Left cardiac atrium (tissue), 4 donors: ENCODE data around the gene NCAPD3. TPM values are rescaled to one million over a fixed set of nuclear protein-coding genes. Genes with fewer than 3 reads are reported as not detected.

Experiments used
- ATAC-seq, 2 donors: fragments of 200-7000 bp; cut with Tn5 transposase; one replicate each; pipeline ENCODE4 v1.9.1; 2020; ENCODE audit warnings: mild to moderate bottlenecking in 2 of 2, moderate library complexity in 2 of 2
- DNase-seq: peaks from one replicate; pipeline ENCODE4 v3.0.0-alpha.2; 2020
- intact Hi-C, 2 donors: fragments of 100-400 bp; cut with DNase I; formaldehyde crosslinking; loops; one replicate each; pipeline versions ENCODE4 v1.14.1 to v1.15.1; 2022 to 2023
- total RNA-seq, 2 donors: library from RNA; stranded (reverse); fragmentation: NEBNext Ultra II Directional; extraction: Animal tissue kit (Norgen Biotek cat#: 25700); gene quantifications; one replicate each; pipeline ENCODE4 v1.2.1, GENCODE V29; 2021
- donor health status: DM: no; HTN: yes; CAD: no.
- donor health status: DM: no; HTN: yes; CAD: no; lungs with severe emphysema.
- donor health status: DM: yes; HTN: yes; CAD: no.
- donor health status: Dilated cardiomyopathy.

Gene NCAPD3
- total RNA-seq, 2 donors from 2014 or later: 9.4 to 11.5 TPM

DNA sequence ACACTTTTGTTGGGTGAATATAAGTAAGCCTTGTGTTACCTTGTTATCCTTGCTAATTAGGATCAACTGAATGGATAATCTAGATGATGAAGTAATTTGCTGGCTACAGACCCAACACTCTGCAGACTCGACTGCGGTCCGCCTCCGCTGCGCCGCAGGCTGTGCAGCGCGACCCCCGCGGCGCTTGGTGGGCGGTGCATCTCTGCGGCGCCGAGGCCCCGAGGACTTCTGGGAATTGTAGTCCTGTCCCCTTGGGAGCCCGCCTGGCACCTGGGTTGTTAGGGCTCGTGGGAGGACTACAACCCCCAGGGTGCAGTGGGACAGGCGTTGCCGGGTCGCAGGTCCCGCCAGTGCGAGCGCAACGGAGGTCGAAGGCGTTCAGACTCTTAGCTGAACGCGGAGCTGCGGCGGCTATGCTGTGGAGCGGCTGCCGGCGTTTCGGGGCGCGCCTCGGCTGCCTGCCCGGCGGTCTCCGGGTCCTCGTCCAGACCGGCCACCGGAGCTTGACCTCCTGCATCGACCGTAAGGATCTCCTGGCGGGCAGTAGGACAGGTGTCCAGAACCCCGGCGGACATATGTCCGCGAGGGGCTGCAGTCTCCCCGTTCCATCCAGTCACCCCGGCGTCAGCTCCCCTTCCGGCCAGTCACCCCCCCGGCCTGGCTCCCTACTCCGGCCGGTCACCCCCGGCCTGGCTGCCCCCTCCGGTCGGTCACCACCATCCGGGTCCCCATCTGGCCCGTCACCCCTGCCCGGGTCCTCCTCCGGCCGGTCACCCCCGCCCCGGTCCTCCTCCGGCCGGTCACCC is 29.6 kb upstream of the NCAPD3 start, which contains the start of the genes ACAD8 and THYN1:
ACAD8 (plus strand) TSS at position 381 of the 806 bp plus-strand sequence; CDS start at position 414, 33 bp downstream.
THYN1 (minus strand) TSS at position 165 of the 806 bp plus-strand sequence. CDS start 470 bp downstream, outside the sequence.
- intact Hi-C loops: no loop called here
- ATAC-seq: peak; percentile 99 to 100
- peak; percentile 98 for DNase-seq

DNA sequence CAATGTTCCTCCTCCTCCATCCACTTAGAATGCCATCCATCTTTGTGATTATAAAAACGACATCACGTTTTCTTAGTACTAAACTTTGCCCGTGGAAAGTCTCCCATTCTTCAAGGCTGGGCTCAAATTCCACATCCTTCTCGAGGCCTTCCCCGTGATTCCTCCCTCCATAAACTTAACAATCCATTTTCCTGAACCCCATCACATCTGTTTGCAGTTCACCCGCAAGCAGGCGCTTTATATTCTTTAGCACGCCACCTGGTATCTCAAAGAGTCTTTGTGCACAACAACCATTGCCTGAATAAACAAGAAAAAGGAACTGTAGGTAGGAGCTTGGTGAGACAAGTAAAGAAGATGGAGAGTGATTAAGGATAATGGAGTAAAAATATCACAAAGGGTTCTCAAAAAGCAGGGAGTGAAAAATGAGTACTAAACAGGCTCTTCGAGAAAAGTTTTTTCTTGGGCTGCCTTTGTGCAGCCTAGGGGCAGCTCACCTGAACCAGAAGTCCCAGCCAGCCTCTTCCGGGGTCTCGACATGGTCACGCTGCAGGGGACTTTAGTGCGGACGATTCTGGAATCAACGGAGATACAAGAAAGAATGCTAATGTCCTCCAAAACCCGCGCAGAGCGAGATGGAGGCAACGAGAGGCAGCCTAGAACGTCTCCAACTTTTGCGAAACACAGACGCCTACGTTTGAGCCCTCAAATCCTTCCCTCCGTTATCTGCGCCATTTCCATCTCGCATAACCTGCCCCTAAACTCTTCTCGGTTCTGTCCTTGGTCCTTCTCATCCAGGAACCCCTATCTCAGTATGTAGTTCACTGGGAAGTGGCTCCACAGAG is 28.8 kb upstream of the NCAPD3 start:
- peak; percentile 36 for DNase-seq
- intact Hi-C loops: no loop called here
- ATAC-seq: peak; percentile 13 to 29

GRCh38 chr11:134250675-134251074 is 26.9 kb upstream of the NCAPD3 start:
- intact Hi-C loops: no loop called here
- DNase-seq (no peak), ATAC-seq (no peak)

DNA sequence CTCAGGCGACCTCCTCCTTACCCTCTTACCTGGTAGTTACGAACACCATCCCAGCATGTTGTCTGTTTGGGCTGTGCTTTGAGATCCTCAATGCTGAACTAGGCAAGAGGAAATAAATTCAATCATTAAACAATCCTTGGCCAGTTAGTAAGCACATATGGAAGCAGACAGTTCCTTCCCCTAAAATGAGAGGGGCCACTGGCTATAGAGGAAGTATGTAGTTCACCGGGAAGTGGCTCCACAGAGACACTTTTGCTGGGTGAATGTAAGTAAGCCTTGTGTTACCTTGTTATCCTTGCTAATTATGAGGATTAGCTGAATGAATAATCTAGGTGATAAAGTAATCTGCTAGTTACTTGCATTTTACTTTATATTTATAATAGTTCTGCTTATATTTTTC is 26.5 kb upstream of the NCAPD3 start:
- no peak for DNase-seq
- intact Hi-C loops: no loop called here
- no peak for ATAC-seq

- intact Hi-C loops: no loop called here
- DNase-seq: no peak
- no peak for ATAC-seq
Observed at GRCh38 chr11:134248910-134249480, 25.2 kb upstream of the NCAPD3 start.

DNA sequence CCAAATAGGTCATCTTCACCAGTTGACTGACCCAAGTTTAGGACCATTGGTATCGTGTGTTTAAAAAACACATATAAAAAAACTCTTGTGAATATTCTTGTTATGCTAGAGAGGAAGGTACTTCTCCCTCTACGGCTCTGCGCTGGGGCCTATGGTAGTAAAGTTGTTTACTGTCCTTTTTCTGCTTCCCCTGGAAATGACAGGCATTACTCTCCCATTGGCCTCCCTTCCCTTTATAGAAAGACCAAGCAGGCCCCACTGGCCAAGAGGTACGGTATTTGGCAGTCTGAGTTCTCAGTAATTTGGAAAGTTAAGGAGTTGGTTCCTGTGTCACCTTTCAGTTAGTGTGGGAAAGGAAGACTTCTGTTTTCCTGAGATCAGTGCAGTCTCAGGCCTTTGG is 22.9 kb upstream of the NCAPD3 start:
- DNase-seq (no peak), ATAC-seq (no peak)
- intact Hi-C loops: no loop called here

GRCh38 chr11:134246100-134246499 is 22.3 kb upstream of the NCAPD3 start:
- no peak for ATAC-seq
- intact Hi-C loops: no loop called here
- DNase-seq: no peak

DNA sequence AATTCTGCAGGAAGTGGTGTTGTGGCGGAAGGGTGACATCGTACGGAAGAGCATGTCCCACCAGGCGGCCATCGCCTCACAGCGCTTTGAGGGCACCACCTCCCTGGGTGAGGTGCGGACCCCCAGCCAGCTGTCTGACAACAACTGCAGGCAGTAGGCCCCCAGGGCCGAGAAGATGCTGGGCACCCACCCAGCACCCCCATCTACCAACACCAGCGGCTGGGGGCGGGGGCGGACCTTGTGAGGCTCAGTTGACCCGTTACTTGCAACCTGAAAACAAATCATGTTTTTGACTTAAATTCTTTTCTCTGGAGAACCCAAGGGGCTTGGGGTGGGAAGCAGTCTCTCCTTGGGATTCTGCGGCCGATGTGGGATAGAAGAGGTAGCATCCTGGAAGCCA is 21.7 kb upstream of the NCAPD3 start:
- intact Hi-C loops: no loop called here
- no peak for DNase-seq
- no peak for ATAC-seq

- intact Hi-C loops: no loop called here
- DNase-seq (no peak), ATAC-seq (peak; percentile 10 to 39)
Observed at GRCh38 chr11:134244593-134244992, 20.8 kb upstream of the NCAPD3 start.

GRCh38 chr11:134243913-134244312 is 20.1 kb upstream of the NCAPD3 start:
- no peak for ATAC-seq
- intact Hi-C loops: no loop called here
- DNase-seq: no peak

DNA sequence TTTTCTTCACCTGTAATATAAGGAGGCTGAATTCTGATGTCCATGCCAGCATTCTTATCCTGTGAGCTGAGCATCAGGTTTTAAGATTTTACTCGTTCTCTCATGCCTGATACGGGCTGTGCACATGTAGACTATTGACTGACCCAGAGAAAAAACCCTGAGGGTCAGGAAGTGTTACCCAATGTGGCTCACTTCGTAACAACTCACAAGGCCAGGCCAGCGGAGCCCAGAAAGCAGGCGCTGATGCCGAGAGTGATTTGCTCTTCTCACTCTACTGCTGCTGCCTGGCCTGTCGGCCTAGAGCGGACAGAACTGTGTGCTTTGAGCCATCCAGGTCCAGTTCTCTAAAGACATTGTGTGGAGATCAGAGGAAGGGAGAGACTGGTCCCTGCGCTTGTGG is 18.6 kb upstream of the NCAPD3 start:
- ATAC-seq (no peak), DNase-seq (no peak)
- intact Hi-C loops: no loop called here

- ATAC-seq: no peak
- DNase-seq: no peak
- intact Hi-C loops: no loop called here
Observed at GRCh38 chr11:134240592-134240991, 16.8 kb upstream of the NCAPD3 start.

DNA sequence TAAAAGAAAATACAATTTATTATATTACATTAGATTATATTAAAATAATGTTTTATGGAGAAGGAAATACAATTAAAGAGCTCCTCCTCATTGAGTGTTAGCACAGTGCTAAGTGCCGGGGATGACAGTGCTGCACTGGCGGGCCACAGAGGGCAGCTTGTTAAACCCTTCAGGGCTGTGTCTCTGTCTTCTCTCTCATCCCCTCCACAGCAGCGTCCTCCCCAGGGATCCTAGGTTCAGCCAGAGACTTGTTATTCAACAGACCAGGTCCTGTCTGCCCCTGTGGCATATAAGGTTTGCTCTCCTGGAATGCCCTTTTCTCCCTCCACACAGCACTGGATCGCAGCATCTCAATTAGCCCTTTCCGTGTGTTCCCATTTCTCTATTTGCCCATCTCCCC is 15.2 kb upstream of the NCAPD3 start:
- DNase-seq (no peak), ATAC-seq (no peak)
- intact Hi-C loops: no loop called here

- DNase-seq (no peak), ATAC-seq (no peak)
- intact Hi-C loops: no loop called here
Observed at GRCh38 chr11:134237557-134237922, 13.8 kb upstream of the NCAPD3 start.

- intact Hi-C loops: no loop called here
- DNase-seq: no peak
- no peak for ATAC-seq
Observed at GRCh38 chr11:134236834-134237556, 13.2 kb upstream of the NCAPD3 start.

GRCh38 chr11:134235399-134235798 is 11.6 kb upstream of the NCAPD3 start:
- peak in 1 of 2 donors; percentile 25 for ATAC-seq
- intact Hi-C loops: no loop called here
- DNase-seq: no peak

- ATAC-seq (no peak), DNase-seq (no peak)
- intact Hi-C loops: no loop called here
Observed at GRCh38 chr11:134233729-134234179, 10.0 kb upstream of the NCAPD3 start.

- DNase-seq (no peak), ATAC-seq (no peak)
- intact Hi-C loops: no loop called here
Observed at GRCh38 chr11:134231958-134232659, 8.3 kb upstream of the NCAPD3 start.

DNA sequence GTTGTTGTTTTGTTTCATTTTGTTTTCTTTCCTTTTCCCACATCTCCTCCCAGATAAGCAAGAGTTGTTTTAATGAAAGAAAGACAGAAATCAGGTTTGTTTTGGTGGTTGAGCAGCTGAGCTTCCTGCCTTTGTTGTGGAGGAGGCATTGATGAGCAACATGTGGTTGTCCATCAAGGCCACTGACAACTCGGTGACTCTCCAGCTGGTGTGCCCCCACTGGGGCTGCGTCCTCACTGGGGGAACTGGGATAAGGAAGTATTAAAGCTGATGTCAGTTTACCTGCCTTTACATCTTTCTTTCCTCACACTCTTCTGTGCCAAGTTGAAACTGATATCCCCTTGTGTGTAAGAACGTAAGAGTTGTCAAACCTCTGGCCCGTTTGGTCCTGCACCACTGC is 6.6 kb upstream of the NCAPD3 start:
- DNase-seq (no peak), ATAC-seq (no peak)
- intact Hi-C loops: no loop called here
